DLD1 (cell line): ENCODE measurements around the gene AGXT.

Experiments used
- in situ Hi-C: cut with HindIII; loops from 2 replicates; pipeline ENCODE4 v1.10.0; 2017; ENCODE audit warnings: low sequenced_read_pairs

The AGXT gene

DNA sequence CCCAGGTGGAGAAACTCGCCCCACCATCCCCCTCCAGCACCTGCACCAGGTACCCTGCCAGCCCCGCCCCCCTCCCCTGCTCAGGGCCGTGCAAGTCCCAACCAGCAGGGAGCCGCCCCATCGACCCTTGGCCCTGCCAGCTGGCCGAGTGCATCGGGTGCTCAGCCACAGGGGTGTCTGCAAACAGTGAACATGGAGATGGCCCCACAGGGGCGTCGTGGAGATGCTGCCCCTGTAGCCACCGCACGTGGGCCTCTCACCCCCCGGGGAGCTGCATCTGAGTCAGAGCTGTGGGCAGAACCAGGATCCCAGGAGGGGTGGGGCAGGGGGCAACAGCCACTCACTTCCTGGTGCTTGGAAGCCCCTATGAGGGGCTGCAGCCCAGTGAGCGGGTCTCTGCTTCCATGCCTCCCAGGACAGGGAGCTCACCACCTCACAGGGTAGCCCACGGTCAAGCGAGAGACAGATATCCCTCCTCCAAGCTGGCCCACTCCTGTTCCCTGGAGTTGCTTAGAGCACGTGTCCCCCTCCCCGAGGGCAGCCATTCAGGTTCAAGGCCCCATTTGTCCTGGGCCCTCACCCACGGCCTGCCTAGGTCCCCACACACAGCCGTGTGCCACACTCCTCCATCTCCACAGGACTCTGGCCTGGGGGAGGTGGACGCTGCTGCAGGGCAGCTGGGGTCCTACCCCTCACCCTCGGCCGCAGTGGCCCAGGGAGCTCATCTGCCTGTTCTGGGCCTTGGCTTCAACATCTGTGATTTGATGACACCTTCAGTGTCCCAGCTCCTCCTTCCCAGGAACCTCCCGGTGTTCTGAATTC lies 28.5 kb downstream of the AGXT start:
- in situ Hi-C loops: no loop called here

DNA sequence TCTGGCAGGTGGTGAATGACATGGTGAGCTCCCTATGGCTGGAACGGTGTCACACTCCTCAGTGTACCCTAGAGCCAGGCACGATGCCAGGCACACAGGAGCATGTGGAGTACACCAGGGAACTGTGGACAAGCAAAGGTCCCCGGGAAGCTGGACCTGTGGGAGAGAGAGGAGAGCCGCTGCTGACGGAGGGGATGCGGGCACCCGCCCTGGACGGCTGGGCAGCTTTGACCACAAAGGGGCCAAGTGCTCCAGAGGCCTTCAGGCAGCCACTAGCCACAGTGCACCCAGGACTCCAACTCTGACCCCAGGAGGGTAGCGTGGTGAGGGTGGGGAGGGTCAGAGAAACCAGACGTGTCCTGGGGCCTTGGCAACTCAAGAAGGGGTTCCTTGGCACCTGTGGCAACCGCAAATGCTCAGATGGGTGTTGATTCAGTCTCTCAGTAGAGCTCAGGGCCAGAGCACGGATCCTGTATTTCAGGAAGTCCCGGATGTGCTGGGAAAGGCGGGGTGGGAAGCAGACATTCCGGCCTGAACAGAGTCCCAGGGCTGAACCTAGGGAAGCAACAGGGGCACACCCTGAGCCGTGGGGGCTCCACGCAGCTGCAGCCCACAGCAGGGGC lies 29.6 kb downstream of the AGXT start:
- in situ Hi-C loops: no loop called here

DNA sequence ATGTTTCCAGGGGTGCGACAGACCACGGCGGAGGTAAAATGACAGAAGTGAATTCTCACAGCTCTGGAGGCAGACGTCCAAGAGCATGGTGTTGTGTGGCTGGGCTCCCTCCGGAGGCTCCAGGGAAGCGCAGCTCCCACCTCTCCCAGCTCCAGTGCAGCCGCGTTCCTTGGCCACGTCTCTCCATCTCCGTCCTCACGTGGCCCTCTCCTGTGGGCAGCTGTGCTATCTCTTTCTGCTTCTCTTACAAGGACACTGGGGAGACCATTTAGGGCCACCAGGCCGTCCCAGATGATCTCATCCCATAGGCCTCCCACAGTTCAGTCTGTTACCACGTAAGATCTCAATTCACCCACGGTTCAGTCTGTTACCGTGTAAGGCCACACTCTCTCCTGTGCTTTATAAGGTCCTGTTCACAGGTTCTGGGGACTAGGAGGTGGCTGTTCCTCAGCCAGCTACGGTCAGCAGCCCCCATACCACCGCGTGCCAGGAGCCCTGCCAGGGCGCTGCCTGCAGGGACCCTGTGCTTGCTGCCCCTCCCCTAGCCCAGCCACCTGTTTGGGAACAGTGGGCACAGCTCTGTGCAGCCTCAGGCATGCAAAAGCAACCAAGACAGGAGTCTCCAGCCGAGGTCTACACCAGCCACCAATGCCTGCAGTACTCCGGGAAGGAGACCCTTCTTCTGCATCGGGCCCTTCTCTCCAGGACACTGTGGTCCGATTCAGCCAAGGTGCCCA lies 30.3 kb downstream of the AGXT start:
- in situ Hi-C loops: no loop called here

DNA sequence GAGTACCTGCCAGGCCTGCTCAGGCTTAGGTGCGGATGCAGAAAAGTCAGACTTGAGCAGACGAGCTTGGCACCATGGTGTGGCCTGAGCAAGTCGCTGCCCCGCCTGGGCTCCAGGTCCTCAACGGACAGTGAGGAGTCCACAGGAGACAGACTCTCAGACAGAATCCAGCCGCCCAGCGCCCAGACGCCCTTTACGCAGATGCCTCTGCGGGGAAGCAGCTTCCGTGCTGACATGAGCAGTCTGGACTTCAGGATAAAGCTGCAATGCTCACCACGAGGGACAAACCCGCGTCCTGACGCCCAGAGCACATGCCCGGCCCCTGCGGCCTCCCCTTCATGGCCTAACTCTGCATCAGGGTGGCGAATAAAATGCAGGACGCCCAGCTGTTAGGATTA lies 30.8 kb downstream of the AGXT start:
- in situ Hi-C loops: no loop called here

DNA sequence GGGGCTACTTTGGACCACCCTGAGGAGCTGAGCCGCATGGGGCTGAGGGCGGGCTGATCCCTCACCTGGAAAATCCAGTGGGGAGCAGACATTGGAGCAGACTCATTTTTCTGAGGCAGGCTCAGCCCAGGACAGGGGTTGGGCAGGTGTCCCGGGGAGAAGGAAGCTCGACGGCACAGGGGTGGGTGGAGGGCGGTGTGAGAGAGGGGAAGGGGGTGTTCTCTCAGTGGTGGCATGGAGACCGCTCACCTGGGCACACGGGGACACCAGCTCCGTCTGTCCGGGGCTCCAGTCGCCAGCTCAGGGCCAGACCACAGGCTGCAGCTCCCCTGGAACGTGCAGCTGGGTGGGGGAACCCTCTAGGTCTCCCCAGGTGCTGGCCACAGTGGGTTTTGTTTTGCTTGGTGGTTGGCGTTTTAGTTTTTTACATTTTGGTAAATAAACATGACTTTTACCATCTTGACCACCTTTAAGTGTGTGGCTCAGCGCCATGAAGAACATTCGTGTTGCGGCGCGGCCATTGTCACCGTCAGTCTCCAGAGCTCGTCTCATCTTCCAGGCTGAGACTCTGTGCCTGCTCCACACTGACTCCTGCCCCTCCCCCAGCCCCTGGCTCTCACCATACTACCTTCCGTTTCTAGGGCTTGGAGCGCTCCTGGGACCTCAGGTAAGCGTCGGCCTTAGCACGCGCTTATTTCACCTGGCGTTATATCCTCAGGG lies 31.7 kb downstream of the AGXT start:
- in situ Hi-C loops: loop anchor here (10.0 kb wide), 1 partner anchor 56 kb away; no protein-coding TSS in a partner anchor

DNA sequence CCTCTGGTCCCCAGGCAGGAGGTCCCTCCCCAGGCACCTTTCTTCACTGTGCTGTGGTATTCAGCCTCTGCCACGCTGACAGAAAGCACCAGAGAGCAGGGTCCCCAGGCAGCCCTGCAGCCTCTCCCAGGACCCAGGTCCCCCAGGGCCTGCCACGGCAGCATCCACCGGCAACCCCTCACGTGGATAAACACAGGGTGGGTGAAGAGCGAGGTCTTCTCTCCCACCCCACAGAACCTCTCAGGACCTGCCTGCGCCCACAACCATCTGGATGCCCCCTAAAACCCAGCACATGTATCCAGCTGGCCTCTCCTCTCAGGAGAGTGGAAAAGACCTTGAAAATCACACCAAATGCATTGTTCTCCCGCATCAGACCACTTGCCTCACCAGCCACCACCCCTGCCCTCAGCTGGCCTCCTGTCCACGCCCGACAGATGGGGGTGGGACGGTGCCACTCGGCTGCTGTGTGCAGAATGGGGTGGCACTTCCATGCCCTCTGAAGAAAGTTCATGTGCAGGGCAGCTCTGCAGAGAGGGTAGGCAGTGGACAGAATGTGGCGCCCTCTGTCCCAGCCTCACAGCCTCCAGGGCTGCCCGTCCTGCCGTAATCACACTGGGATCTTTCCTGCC lies 33.5 kb downstream of the AGXT start:
- in situ Hi-C loops: loop anchor here (10.0 kb wide), 1 partner anchor 57 kb away; no protein-coding TSS in a partner anchor

DNA sequence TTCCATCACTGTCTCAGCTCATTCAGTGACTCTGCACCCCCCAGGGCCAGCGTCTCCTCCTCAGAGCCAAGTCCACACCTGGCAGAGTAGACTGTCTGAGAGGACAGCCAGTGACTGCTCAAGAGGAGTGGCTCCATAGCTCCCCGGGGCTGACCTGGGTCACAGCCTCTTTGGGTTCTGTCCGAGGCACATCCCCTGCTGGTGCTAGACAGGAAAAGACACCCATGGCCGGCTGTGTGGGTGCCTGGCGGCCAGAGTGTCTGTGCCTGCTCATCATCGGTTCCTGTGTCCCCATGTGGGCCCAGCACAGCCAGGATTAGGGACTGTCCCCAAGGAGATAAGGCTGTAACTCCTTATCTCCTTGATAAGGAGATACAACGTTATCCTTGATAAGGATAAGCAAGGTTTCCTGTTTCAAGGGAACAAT lies 34.0 kb downstream of the AGXT start:
- in situ Hi-C loops: loop anchor here (10.0 kb wide), 1 partner anchor 58 kb away; no protein-coding TSS in a partner anchor

DNA sequence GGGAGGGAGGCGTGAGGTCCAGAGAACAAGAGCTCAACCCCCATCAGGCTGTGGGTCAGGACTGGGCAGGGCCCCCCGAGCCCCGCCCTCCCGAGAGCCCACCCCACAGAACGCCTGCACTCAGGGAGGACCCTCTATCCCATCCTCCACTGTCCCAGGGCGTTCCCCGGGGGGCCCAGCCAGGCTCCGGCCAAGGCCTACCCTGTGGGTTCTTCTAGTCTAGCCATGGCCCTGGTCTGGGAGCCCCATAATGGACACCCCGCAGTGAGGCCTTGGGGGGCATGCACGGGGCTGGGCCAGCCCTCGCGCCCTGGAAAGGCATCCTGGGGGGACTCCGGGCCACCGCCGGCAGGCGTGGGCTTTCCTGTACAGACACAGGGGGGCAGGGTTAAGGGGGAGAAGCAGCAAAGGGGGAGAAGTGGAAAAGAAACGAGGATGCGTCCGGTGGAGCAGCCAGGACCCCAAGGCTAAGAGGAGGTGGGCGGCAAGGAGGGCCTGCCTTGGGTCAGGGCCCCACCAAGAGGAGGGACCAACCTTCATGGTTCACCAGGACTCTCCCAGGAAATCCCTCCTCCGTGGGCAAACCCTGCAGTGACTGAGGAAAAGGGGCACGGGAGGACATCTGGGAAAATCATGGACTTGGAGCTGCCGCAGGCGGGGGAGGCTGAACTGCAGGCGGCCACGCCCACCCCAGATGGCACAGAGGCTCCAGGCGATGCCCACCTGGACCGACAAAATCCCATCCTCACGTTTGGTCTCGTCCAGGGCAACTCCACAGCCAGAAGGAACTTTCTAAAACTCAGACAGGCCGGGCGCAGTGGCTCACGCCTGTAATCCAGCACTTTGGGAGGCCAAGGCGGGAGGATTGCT lies 34.8 kb downstream of the AGXT start:
- in situ Hi-C loops: loop anchor here (10.0 kb wide), 1 partner anchor 59 kb away; no protein-coding TSS in a partner anchor

DNA sequence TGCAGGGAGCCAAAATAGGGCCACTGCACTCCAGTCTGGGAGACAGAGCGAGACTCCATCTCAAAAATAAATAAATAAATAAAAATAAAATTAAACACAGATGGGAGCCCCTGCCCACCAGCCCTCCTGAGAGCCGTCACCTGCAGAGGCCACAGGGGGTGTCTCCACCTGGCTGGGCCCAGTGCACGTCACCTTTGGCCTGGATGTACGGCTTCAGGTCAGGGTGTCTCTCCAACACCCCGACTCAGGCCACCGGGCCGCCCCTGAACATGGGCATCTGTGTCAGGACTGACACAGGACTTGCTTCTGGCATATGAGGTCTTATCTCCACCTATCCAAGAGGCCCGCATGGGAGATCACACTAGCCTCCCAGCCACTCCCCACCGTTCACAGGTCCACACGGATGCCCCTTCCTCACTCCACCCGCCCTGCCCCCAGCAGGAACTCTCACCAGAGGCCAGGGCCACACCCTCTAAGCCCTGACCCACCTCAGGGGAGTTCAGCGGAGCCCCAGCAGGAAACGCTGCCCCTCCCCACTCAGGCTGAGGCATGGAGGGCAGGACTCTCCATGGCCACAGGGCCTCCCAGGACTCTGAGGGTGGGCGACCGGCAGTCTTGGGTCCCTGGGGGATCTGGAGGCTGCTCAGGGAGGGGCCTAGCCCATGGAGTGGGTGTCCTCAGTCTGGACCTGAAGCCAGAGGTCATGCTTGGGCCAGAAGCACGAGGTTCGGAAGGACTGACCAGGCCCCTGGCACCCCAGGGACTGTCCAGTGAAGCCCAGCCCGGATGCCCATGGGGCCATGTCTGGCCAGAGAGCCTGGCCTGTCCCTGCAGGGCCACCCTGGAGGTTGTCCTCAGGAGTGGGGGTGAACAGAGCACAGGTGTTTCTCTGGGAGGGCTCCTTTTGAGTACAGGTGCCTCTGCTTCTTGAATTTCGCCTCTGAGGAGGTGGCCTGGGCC lies 35.9 kb downstream of the AGXT start:
- in situ Hi-C loops: loop anchor here (10.0 kb wide), 1 partner anchor 60 kb away; no protein-coding TSS in a partner anchor

DNA sequence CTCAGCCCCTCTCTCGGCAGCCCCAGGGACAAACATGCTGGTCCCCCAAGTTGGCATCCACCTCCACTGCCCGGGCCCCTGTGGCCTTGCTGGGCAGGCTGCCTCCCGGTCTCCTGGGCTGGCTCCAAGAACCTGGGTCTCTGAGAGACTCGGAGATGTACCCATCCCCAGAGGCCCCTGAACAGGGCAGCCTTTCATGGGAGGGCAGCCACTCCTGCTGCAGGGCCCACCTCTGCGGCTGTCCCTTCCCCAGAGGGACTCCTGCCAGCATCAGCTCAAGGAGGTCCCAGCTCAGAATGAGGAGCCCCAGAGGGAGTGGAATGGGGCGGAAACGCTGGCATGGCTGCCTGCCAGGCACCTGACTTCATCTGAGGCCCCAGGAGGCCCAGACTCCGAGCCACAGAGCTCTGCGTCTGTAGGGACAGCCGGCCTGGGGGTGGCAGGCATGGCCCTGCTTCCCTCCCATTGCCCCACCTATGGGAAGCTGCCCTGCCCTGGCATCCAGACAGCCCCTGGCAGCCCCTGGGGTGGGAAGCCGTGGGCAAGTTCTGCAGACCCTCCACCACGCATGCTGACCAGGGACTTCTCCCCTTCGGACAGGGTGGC lies 36.7 kb downstream of the AGXT start:
- in situ Hi-C loops: loop anchor here (10.0 kb wide), 1 partner anchor 60 kb away; no protein-coding TSS in a partner anchor

DNA sequence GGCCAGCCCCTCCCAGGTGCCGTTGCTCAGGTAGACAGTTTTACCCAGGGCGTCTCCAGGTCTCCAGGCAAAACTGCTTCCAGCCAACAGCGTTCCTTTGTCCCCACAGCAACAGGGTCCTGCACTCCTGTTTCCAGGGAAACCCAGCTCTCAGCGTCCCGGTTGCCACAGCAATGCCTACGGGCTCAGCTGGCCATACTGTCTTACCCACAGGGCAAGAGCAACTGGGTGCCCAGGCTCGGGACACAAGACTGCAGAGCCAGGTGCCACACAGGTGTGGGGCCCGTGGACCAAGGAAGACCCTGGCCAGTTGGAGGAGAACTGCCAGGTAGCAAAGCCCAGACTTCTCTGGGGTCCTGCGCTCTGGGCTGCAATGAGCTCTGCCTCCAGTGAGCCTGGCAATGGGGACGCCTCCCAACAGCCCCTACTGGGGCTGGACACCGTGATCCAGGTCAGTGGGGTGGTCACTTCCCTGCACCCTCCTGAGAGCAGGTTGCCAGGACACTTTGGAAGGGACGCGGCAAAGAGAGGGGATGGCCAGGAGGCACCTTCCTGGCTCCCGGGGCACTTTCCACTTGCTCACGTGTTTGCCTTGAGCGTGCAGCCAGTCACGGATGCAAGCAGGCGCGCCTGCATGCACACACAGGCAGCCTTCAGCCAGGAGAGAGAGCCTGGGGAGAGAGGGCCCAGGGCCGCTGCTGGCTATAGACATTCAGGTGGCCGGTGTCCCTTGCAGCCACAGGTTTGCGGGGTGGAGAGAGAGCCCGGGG lies 37.7 kb downstream of the AGXT start, which contains the start of gene CROCC2:
CROCC2 (plus strand) TSS at position 196 of the 770 bp plus-strand sequence; CDS start at position 374, 178 bp downstream.
- in situ Hi-C loops: loop anchor here (10.0 kb wide), 1 partner anchor 62 kb away; no protein-coding TSS in a partner anchor

DNA sequence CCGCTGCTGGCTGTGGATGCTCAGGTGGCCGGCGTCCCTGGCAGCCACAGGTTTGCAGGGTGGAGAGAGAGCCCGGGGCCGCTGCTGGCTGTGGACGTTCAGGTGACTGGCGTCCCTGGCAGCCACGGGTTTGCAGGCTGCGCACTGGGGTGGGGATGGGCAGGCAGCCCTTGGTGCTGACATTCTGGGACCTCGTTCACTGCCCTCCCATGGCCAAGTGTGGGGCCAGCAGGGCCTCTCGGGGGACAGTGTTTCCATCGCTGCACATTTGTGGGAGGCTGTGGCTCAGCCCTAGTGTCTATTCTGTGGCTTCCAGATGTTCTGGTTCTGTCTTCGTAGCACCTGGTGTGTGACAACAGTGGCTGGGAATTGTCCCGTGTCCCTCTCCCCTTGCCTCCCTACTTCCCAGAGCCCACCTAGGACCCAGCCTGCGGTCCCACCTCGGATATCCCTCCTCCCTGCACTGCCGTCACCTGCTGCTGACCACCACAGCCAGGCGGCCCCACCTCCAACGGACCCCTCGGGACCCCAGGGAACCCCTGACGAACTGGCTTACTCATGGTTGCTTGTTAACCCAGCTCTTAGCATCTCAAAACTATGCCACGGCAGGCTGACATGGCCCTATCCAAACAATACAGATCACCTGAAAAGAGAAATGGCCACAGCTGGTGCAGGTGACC lies 38.4 kb downstream of the AGXT start:
- in situ Hi-C loops: loop anchor here (10.0 kb wide), 1 partner anchor 62 kb away; no protein-coding TSS in a partner anchor

DNA sequence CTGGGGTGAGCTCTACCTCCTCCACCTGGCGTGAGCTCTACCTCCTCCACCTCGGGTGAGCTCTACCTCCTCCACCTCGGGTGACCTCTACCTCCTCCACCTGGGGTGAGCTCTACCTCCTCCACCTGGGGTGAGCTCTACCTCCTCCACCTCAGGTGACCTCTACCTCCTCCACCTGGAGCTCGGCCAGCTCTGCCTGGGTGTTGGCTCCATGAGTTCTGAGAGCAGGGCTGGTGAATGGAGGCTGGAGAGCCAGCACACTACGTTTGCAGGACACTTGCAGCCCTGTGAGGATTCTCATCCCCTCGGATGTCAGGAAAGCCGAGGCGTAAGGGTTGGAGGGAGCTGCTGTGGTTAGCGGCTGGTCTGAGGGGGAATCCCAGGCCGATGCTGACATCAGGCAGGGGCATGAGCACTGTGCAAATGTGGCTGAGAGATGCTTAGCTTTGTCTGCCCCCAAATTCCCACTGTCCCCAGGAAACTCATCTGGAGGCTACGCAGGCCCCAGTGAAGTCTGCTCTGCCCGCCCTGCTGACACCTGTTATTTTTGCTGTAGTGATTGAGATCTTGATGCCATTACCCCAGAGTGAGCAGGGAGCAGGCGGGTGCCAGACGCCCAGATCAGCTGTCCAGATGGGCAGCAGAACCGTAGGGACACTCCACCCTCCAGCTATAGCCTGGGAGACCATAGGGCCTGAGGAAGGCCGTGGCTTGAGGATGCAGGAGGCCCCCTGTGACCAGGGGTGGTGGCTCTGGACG lies 40.8 kb downstream of the AGXT start:
- in situ Hi-C loops: loop anchor here (10.0 kb wide), 1 partner anchor 65 kb away; no protein-coding TSS in a partner anchor

DNA sequence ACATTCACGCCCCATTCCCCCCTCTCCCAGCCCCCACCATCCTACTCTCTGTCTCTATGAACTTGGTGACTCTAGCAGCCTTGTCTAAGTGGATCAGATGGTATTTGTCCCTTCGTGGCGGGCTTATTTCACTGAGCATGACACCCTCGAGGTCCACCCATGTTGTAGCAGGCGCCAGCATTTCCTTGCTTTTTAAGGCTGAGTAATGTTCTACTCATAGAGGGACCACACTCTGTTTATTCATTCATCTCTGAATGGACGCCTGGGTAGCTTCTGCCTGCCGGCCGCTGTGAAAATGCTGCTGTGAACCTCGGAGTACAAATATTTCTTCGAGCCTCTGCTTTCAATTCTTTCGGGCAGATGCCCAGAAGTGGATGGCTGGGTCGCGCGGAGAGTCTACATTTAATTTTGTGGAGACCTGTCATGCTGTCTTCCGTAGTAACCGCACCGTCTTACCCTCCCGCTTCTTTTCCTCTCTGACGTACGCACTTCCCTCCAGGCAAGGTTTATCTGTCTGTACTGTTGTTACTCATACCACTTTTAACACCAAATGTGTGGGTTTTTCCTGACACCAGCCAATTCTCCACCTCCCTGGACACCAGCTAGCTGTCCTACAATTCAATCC lies 43.1 kb downstream of the AGXT start:
- in situ Hi-C loops: no loop called here
